ENCODE data around the gene EEFSEC.
"Not testable (repeated sequence)": the region's sequence is repeated elsewhere in the genome, so short reads cannot be mapped to it uniquely, and the experiment has no call there.

EEFSEC gene

GRCh38 chr3:128152419-128153155 is 694 bp upstream of the EEFSEC start:
- peak; percentile 87 for DNase-seq

- not testable (repeated sequence) for DNase-seq
Observed at GRCh38 chr3:128154354-128154753, 1.1 kb downstream of the EEFSEC start.

GRCh38 chr3:128155616-128156360 is 2.5 kb downstream of the EEFSEC start:
- no peak for DNase-seq

- DNase-seq: no peak
Observed at GRCh38 chr3:128160661-128161060, 7.4 kb downstream of the EEFSEC start.

- DNase-seq: no peak
Observed at GRCh38 chr3:128163432-128163831, 10.2 kb downstream of the EEFSEC start.

- DNase-seq: no peak
Observed at GRCh38 chr3:128166971-128167453, 13.7 kb downstream of the EEFSEC start.

GRCh38 chr3:128167646-128167972 is 14.3 kb downstream of the EEFSEC start:
- no peak for DNase-seq

GRCh38 chr3:128167973-128168674 is 14.8 kb downstream of the EEFSEC start:
- DNase-seq: no peak

- no peak for DNase-seq
Observed at GRCh38 chr3:128168836-128169235, 15.6 kb downstream of the EEFSEC start.

- no peak for DNase-seq
Observed at GRCh38 chr3:128170866-128171516, 17.7 kb downstream of the EEFSEC start.

GRCh38 chr3:128173200-128173599 is 19.9 kb downstream of the EEFSEC start:
- DNase-seq: no peak

GRCh38 chr3:128173849-128174248 is 20.6 kb downstream of the EEFSEC start:
- DNase-seq: no peak

- DNase-seq: no peak
Observed at GRCh38 chr3:128174675-128175590, 21.7 kb downstream of the EEFSEC start.

- DNase-seq: no peak
Observed at GRCh38 chr3:128175768-128176167, 22.5 kb downstream of the EEFSEC start.

GRCh38 chr3:128176276-128176833 is 23.1 kb downstream of the EEFSEC start:
- no peak for DNase-seq

GRCh38 chr3:128177865-128178264 is 24.6 kb downstream of the EEFSEC start:
- no peak for DNase-seq

GRCh38 chr3:128178782-128179483 is 25.7 kb downstream of the EEFSEC start:
- DNase-seq: no peak

GRCh38 chr3:128179484-128179819 is 26.2 kb downstream of the EEFSEC start:
- no peak for DNase-seq

- no peak for DNase-seq
Observed at GRCh38 chr3:128180436-128180835, 27.2 kb downstream of the EEFSEC start.

GRCh38 chr3:128180913-128181312 is 27.6 kb downstream of the EEFSEC start:
- DNase-seq: no peak

- DNase-seq: no peak
Observed at GRCh38 chr3:128182656-128183055, 29.4 kb downstream of the EEFSEC start.
